Adrenal gland (tissue), 5 donors: Measurements from ENCODE around the gene LAMA5.

Source experiments
- CTCF ChIP-seq, 6 experiments: fragments of 450-650 bp in 4 of 6; fragments of 200-600 bp in 2 of 6; sonication (generic) in 1 of 6; IDR thresholded peaks; 1 replicate in 5 of 6; 2 replicates in 1 of 6; pipeline versions ENCODE4 v1.5.1 to v1.8.0; 2016 to 2021; ENCODE audit warnings: antibody characterized with exemption in 6 of 6, mild to moderate bottlenecking in 2 of 6, moderate library complexity in 1 of 6
- POLR2A ChIP-seq, 2 donors: fragments of 450-650 bp; IDR thresholded peaks; one replicate each; pipeline ENCODE4 v1.6.1; 2017; ENCODE audit warnings: antibody characterized with exemption in 2 of 2, mild to moderate bottlenecking in 2 of 2, moderate library complexity in 1 of 2
- donor health status: DM: no; HTN: no; CAD: no.

- no peak for TF ChIP-seq CTCF (IDR thresholded peaks at IDR 0.05)
- no peak for TF ChIP-seq POLR2A (IDR thresholded peaks at IDR 0.05)
Measured at GRCh38 chr20:62411479-62412193, 44.5 kb upstream of the LAMA5 start.
